ENCODE data around the gene SLC29A2. TPM values are rescaled to one million over a fixed set of nuclear protein-coding genes. Genes with fewer than 3 reads are reported as not detected.

Gene SLC29A2
- total and polyA plus RNA-seq, 2 donors (not counting 3 experiments of a cell fraction or from before 2014, with no cell fraction given), result 2.4 to 5.2 TPM

GRCh38 chr11:66323684-66324083 is 47.9 kb downstream of the SLC29A2 start:
- BruUV-seq (replicated peaks), result no TSS peak
- Histone ChIP-seq H4K20me1 (replicated peaks; ENCODE audit: control insufficient read depth, extremely low read depth, insufficient read depth, low read length) (no peaks in the 10 kb centered on the region), H3K4me2 (ENCODE audit: insufficient read depth, low read length) (no peak overlapping the region), H3K36me3 (ENCODE audit: control insufficient read depth in 2 of 2, extremely low read depth in 1 of 2, insufficient read depth in 2 of 2, low read length in 2 of 2) (no peaks in the 10 kb centered on the region), H3K79me2 (ENCODE audit: control insufficient read depth, insufficient read depth, low read length) (no peaks in the 10 kb centered on the region), H3K9me1 (replicated peaks; ENCODE audit: control insufficient read depth, extremely low read depth, insufficient read depth, low read length) (no peaks in the 10 kb centered on the region), H2AFZ (ENCODE audit: low read depth, low read length) (no peak overlapping the region), H3K4me3 (replicated peaks in 1 of 3; ENCODE audit: insufficient read depth in 1 of 3, low read depth in 1 of 3, low read length in 3 of 3) (no peak overlapping the region), H3K27me3 (ENCODE audit: control insufficient read depth in 2 of 2, insufficient read depth in 2 of 2, low read length in 2 of 2) (peaks cover 0 to 3% of the 10 kb centered on the region in 2 experiments), H3K9ac (replicated peaks; ENCODE audit: extremely low read depth, insufficient read depth, low read length) (no peak overlapping the region), H3K27ac (ENCODE audit: insufficient read depth, low read depth, low read length) (no peak overlapping the region), H3K9me3 (replicated peaks; ENCODE audit: control insufficient read depth, insufficient read depth, low read length) (no peaks in the 10 kb centered on the region), H3K4me1 (ENCODE audit: control insufficient read depth, extremely low read depth, insufficient read depth, low read length) (peaks cover 6% of the 10 kb centered on the region)
- dilution Hi-C loops (cut with MboI; ENCODE audit: extremely low pct_ligation_motif_present, low sequenced_read_pairs) (no loop called here), intact Hi-C loops (cut with micrococcal nuclease) (no loop called here)
- DNase-seq (ENCODE audit: low read depth, low spot score) (no peak), FAIRE-seq (no peak)
- TF ChIP-seq POLR2AphosphoS5 (IDR thresholded peaks at IDR 0.05; ENCODE audit: insufficient read depth, low read depth, low read length) (no peak), FOS (IDR thresholded peaks at IDR 0.05; ENCODE audit: borderline replicate concordance, insufficient read depth, low read length) (no peak), GATA2 (IDR thresholded peaks at IDR 0.05; ENCODE audit: insufficient read depth, insufficient read length, low read depth, low read length) (no peak), POLR2A (IDR thresholded peaks at IDR 0.05; ENCODE audit: low read depth, low read length) (no peak), MYC (IDR thresholded peaks at IDR 0.05; ENCODE audit: low read depth, low read length) (no peak), JUN (IDR thresholded peaks at IDR 0.05; ENCODE audit: borderline replicate concordance, insufficient read depth, insufficient read length, low read depth) (no peak), EZH2 (IDR thresholded peaks at IDR 0.05; ENCODE audit: borderline replicate concordance, low read depth, low read length, severe bottlenecking) (no peak)
- TF ChIP-seq, protein P1, sequence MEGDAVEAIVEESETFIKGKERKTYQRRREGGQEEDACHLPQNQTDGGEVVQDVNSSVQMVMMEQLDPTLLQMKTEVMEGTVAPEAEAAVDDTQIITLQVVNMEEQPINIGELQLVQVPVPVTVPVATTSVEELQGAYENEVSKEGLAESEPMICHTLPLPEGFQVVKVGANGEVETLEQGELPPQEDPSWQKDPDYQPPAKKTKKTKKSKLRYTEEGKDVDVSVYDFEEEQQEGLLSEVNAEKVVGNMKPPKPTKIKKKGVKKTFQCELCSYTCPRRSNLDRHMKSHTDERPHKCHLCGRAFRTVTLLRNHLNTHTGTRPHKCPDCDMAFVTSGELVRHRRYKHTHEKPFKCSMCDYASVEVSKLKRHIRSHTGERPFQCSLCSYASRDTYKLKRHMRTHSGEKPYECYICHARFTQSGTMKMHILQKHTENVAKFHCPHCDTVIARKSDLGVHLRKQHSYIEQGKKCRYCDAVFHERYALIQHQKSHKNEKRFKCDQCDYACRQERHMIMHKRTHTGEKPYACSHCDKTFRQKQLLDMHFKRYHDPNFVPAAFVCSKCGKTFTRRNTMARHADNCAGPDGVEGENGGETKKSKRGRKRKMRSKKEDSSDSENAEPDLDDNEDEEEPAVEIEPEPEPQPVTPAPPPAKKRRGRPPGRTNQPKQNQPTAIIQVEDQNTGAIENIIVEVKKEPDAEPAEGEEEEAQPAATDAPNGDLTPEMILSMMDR (IDR thresholded peaks at IDR 0.05; ENCODE audit: extremely low read depth in 1 of 2, insufficient read depth in 1 of 2, low read depth in 1 of 2, low read length in 2 of 2), result no peak
- TF ChIP-seq, protein P2, sequence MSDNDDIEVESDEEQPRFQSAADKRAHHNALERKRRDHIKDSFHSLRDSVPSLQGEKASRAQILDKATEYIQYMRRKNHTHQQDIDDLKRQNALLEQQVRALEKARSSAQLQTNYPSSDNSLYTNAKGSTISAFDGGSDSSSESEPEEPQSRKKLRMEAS (IDR thresholded peaks at IDR 0.05; ENCODE audit: insufficient read depth, insufficient read length), result no peak
- ChIA-PET POLR2A (no interaction called here), CTCF (interaction anchor here (4.0 kb wide), 1 partner anchor 11 kb away, joined by 56 read pairs; no protein-coding TSS in a partner anchor)
